ENCODE measurements around the gene SH3PXD2A. TPM values are rescaled to one million over a fixed set of nuclear protein-coding genes. Genes with fewer than 3 reads are reported as not detected.
A peak's percentile ranks its signal among the peaks of the same experiment; 100 is the strongest.
"Not testable (repeated sequence)": the region's sequence is repeated elsewhere in the genome, so short reads cannot be mapped to it uniquely, and the experiment has no call there.

SH3PXD2A gene
- total RNA-seq, 1 donor from 2014 or later: 9.6 TPM

GRCh38 chr10:103853428-103854264 lies 1.7 kb downstream of the SH3PXD2A start:
- no peak overlapping the region for H3K27ac Mint-ChIP-seq
- H3K4me3 Mint-ChIP-seq: peak overlapping the region; percentile 87
- no peaks in the 10 kb centered on the region for H3K36me3 Mint-ChIP-seq (ENCODE audit: low read depth)
- peaks cover 21% of the 10 kb centered on the region for H3K4me1 Mint-ChIP-seq (ENCODE audit: low read depth)
- H3K27me3 Mint-ChIP-seq (ENCODE audit: insufficient read depth): peaks cover 68% of the 10 kb centered on the region
- intact Hi-C loops (cut with micrococcal nuclease): loop anchor here (5.0 kb wide), 1 partner anchor 51 kb away; no protein-coding TSS in a partner anchor
- H3K9me3 Mint-ChIP-seq: no peaks in the 10 kb centered on the region
- DNase-seq (ENCODE audit: low spot score): no peak

GRCh38 chr10:103852856-103853255 lies 2.5 kb downstream of the SH3PXD2A start:
- intact Hi-C loops (cut with micrococcal nuclease): loop anchor here (5.0 kb wide), 1 partner anchor 51 kb away; no protein-coding TSS in a partner anchor
- no peak for DNase-seq (ENCODE audit: low spot score)
- H3K9me3 Mint-ChIP-seq: no peaks in the 10 kb centered on the region
- H3K4me1 Mint-ChIP-seq (ENCODE audit: low read depth): peaks cover 21% of the 10 kb centered on the region
- no peaks in the 10 kb centered on the region for H3K36me3 Mint-ChIP-seq (ENCODE audit: low read depth)
- H3K27ac Mint-ChIP-seq: no peak overlapping the region
- no peak overlapping the region for H3K4me3 Mint-ChIP-seq
- H3K27me3 Mint-ChIP-seq (ENCODE audit: insufficient read depth): peaks cover 70% of the 10 kb centered on the region

- intact Hi-C loops (cut with micrococcal nuclease): loop anchor here (5.0 kb wide), 1 partner anchor 50 kb away; no protein-coding TSS in a partner anchor
- Mint-ChIP-seq H3K27me3 (ENCODE audit: insufficient read depth) (peaks cover 66% of the 10 kb centered on the region), H3K27ac (no peak overlapping the region), H3K9me3 (no peaks in the 10 kb centered on the region), H3K4me3 (no peak overlapping the region), H3K36me3 (ENCODE audit: low read depth) (no peaks in the 10 kb centered on the region), H3K4me1 (ENCODE audit: low read depth) (peaks cover 21% of the 10 kb centered on the region)
- DNase-seq (ENCODE audit: low spot score): no peak
Observed at GRCh38 chr10:103852189-103852711, 3.1 kb downstream of the SH3PXD2A start.

- Mint-ChIP-seq H3K4me3 (no peak overlapping the region), H3K27me3 (ENCODE audit: insufficient read depth) (peaks cover 56% of the 10 kb centered on the region), H3K9me3 (no peaks in the 10 kb centered on the region), H3K27ac (no peak overlapping the region), H3K36me3 (ENCODE audit: low read depth) (no peaks in the 10 kb centered on the region), H3K4me1 (ENCODE audit: low read depth) (peaks cover 24% of the 10 kb centered on the region)
- intact Hi-C loops (cut with micrococcal nuclease): loop anchor here (5.0 kb wide), 1 partner anchor 49 kb away; no protein-coding TSS in a partner anchor
- DNase-seq (ENCODE audit: low spot score): no peak
Observed at GRCh38 chr10:103851261-103851660, 4.1 kb downstream of the SH3PXD2A start.

GRCh38 chr10:103850572-103850895 lies 4.8 kb downstream of the SH3PXD2A start:
- H3K27me3 Mint-ChIP-seq (ENCODE audit: insufficient read depth): peaks cover 53% of the 10 kb centered on the region

GRCh38 chr10:103849880-103850571 lies 5.3 kb downstream of the SH3PXD2A start:
- DNase-seq (ENCODE audit: low spot score): no peak
- Mint-ChIP-seq H3K9me3 (no peaks in the 10 kb centered on the region), H3K4me1 (ENCODE audit: low read depth) (peaks cover 29% of the 10 kb centered on the region), H3K27ac (no peak overlapping the region), H3K36me3 (ENCODE audit: low read depth) (no peaks in the 10 kb centered on the region), H3K27me3 (ENCODE audit: insufficient read depth) (peaks cover 53% of the 10 kb centered on the region), H3K4me3 (no peak overlapping the region)
- intact Hi-C loops (cut with micrococcal nuclease): loop anchor here (5.0 kb wide), 1 partner anchor 48 kb away; no protein-coding TSS in a partner anchor

More at GRCh38 chr10:103850572-103850895, 4.8 kb downstream of the SH3PXD2A start:
- Mint-ChIP-seq H3K4me3 (no peak overlapping the region), H3K9me3 (no peaks in the 10 kb centered on the region), H3K27ac (no peak overlapping the region), H3K4me1 (ENCODE audit: low read depth) (peaks cover 27% of the 10 kb centered on the region), H3K36me3 (ENCODE audit: low read depth) (no peaks in the 10 kb centered on the region)
- DNase-seq (ENCODE audit: low spot score): no peak
- intact Hi-C loops (cut with micrococcal nuclease): loop anchor here (5.0 kb wide), 1 partner anchor 48 kb away; no protein-coding TSS in a partner anchor

- Mint-ChIP-seq H3K4me3 (no peak overlapping the region), H3K27me3 (ENCODE audit: insufficient read depth) (peaks cover 49% of the 10 kb centered on the region), H3K36me3 (ENCODE audit: low read depth) (no peaks in the 10 kb centered on the region), H3K4me1 (ENCODE audit: low read depth) (peaks cover 24% of the 10 kb centered on the region), H3K27ac (no peak overlapping the region), H3K9me3 (no peaks in the 10 kb centered on the region)
- no peak for DNase-seq (ENCODE audit: low spot score)
- intact Hi-C loops (cut with micrococcal nuclease): no loop called here
Observed at GRCh38 chr10:103849212-103849877, 6.0 kb downstream of the SH3PXD2A start.

GRCh38 chr10:103847909-103848468 lies 7.4 kb downstream of the SH3PXD2A start:
- no peak overlapping the region for H3K4me3 Mint-ChIP-seq
- H3K27ac Mint-ChIP-seq: no peak overlapping the region
- H3K9me3 Mint-ChIP-seq: no peaks in the 10 kb centered on the region
- intact Hi-C loops (cut with micrococcal nuclease): no loop called here
- no peak for DNase-seq (ENCODE audit: low spot score)
- peaks cover 17% of the 10 kb centered on the region for H3K4me1 Mint-ChIP-seq (ENCODE audit: low read depth)
- H3K27me3 Mint-ChIP-seq (ENCODE audit: insufficient read depth): peaks cover 35% of the 10 kb centered on the region
- no peaks in the 10 kb centered on the region for H3K36me3 Mint-ChIP-seq (ENCODE audit: low read depth)

- Mint-ChIP-seq H3K4me3 (no peak overlapping the region), H3K4me1 (ENCODE audit: low read depth) (peaks cover 17% of the 10 kb centered on the region), H3K27me3 (ENCODE audit: insufficient read depth) (peaks cover 30% of the 10 kb centered on the region), H3K27ac (no peak overlapping the region), H3K36me3 (ENCODE audit: low read depth) (no peaks in the 10 kb centered on the region), H3K9me3 (no peaks in the 10 kb centered on the region)
- no peak for DNase-seq (ENCODE audit: low spot score)
- intact Hi-C loops (cut with micrococcal nuclease): no loop called here
Observed at GRCh38 chr10:103847346-103847745, 8.0 kb downstream of the SH3PXD2A start.

GRCh38 chr10:103845972-103846371 lies 9.4 kb downstream of the SH3PXD2A start:
- Mint-ChIP-seq H3K4me3 (peak overlapping the region; percentile 55), H3K27ac (peak overlapping the region; percentile 71), H3K4me1 (ENCODE audit: low read depth) (peaks cover 17% of the 10 kb centered on the region), H3K9me3 (no peaks in the 10 kb centered on the region), H3K36me3 (ENCODE audit: low read depth) (no peaks in the 10 kb centered on the region), H3K27me3 (ENCODE audit: insufficient read depth) (peaks cover 20% of the 10 kb centered on the region)
- intact Hi-C loops (cut with micrococcal nuclease): no loop called here
- peak; percentile 41 for DNase-seq (ENCODE audit: low spot score)

GRCh38 chr10:103845346-103845745 lies 10.0 kb downstream of the SH3PXD2A start:
- peak overlapping the region; percentile 71 for H3K27ac Mint-ChIP-seq
- H3K4me3 Mint-ChIP-seq; DNase-seq (ENCODE audit: low spot score): not testable (repeated sequence)

GRCh38 chr10:103843854-103844570 lies 11.4 kb downstream of the SH3PXD2A start:
- Mint-ChIP-seq H3K27ac (no peak overlapping the region), H3K27me3 (ENCODE audit: insufficient read depth) (peaks cover 5% of the 10 kb centered on the region), H3K36me3 (ENCODE audit: low read depth) (no peaks in the 10 kb centered on the region), H3K9me3 (no peaks in the 10 kb centered on the region), H3K4me3 (no peak overlapping the region), H3K4me1 (ENCODE audit: low read depth) (peaks cover 17% of the 10 kb centered on the region)
- no peak for DNase-seq (ENCODE audit: low spot score)
- intact Hi-C loops (cut with micrococcal nuclease): no loop called here

More at GRCh38 chr10:103845346-103845745, 10.0 kb downstream of the SH3PXD2A start:
- H3K36me3 Mint-ChIP-seq (ENCODE audit: low read depth); intact Hi-C loops (cut with micrococcal nuclease); H3K9me3 Mint-ChIP-seq: not testable (repeated sequence)
- Mint-ChIP-seq H3K27me3 (ENCODE audit: insufficient read depth) (peaks cover 15% of the 10 kb centered on the region), H3K4me1 (ENCODE audit: low read depth) (peaks cover 17% of the 10 kb centered on the region)
